ENCODE data around the gene SCRN2. TPM values are rescaled to one million over a fixed set of nuclear protein-coding genes. Genes with fewer than 3 reads are reported as not detected.

Gene SCRN2
- total and polyA plus RNA-seq, 2 of the 8 experiments (the other 6 are each of a cell fraction or from before 2014, with no cell fraction given): 24.4 to 42.3 TPM

- TF ChIP-seq TAF7 (optimal IDR thresholded peaks at IDR 0.05; ENCODE audit: borderline replicate concordance, low read depth, low read length) (no peak), POLR2A (IDR thresholded peaks at IDR 0.05; ENCODE audit: control extremely low read depth in 1 of 2, low read depth in 2 of 2, low read length in 2 of 2) (no peak), ZNF274 (IDR thresholded peaks at IDR 0.05; ENCODE audit: borderline replicate concordance, extremely low read depth, low read length) (no peak), CBX5 (IDR thresholded peaks at IDR 0.05; ENCODE audit: low read depth, low read length) (no peak), MAFK (IDR thresholded peaks at IDR 0.05; ENCODE audit: low read depth, low read length) (no peak), SP4 (IDR thresholded peaks at IDR 0.05; ENCODE audit: low read length) (no peak)
- TF ChIP-seq, protein P1, sequence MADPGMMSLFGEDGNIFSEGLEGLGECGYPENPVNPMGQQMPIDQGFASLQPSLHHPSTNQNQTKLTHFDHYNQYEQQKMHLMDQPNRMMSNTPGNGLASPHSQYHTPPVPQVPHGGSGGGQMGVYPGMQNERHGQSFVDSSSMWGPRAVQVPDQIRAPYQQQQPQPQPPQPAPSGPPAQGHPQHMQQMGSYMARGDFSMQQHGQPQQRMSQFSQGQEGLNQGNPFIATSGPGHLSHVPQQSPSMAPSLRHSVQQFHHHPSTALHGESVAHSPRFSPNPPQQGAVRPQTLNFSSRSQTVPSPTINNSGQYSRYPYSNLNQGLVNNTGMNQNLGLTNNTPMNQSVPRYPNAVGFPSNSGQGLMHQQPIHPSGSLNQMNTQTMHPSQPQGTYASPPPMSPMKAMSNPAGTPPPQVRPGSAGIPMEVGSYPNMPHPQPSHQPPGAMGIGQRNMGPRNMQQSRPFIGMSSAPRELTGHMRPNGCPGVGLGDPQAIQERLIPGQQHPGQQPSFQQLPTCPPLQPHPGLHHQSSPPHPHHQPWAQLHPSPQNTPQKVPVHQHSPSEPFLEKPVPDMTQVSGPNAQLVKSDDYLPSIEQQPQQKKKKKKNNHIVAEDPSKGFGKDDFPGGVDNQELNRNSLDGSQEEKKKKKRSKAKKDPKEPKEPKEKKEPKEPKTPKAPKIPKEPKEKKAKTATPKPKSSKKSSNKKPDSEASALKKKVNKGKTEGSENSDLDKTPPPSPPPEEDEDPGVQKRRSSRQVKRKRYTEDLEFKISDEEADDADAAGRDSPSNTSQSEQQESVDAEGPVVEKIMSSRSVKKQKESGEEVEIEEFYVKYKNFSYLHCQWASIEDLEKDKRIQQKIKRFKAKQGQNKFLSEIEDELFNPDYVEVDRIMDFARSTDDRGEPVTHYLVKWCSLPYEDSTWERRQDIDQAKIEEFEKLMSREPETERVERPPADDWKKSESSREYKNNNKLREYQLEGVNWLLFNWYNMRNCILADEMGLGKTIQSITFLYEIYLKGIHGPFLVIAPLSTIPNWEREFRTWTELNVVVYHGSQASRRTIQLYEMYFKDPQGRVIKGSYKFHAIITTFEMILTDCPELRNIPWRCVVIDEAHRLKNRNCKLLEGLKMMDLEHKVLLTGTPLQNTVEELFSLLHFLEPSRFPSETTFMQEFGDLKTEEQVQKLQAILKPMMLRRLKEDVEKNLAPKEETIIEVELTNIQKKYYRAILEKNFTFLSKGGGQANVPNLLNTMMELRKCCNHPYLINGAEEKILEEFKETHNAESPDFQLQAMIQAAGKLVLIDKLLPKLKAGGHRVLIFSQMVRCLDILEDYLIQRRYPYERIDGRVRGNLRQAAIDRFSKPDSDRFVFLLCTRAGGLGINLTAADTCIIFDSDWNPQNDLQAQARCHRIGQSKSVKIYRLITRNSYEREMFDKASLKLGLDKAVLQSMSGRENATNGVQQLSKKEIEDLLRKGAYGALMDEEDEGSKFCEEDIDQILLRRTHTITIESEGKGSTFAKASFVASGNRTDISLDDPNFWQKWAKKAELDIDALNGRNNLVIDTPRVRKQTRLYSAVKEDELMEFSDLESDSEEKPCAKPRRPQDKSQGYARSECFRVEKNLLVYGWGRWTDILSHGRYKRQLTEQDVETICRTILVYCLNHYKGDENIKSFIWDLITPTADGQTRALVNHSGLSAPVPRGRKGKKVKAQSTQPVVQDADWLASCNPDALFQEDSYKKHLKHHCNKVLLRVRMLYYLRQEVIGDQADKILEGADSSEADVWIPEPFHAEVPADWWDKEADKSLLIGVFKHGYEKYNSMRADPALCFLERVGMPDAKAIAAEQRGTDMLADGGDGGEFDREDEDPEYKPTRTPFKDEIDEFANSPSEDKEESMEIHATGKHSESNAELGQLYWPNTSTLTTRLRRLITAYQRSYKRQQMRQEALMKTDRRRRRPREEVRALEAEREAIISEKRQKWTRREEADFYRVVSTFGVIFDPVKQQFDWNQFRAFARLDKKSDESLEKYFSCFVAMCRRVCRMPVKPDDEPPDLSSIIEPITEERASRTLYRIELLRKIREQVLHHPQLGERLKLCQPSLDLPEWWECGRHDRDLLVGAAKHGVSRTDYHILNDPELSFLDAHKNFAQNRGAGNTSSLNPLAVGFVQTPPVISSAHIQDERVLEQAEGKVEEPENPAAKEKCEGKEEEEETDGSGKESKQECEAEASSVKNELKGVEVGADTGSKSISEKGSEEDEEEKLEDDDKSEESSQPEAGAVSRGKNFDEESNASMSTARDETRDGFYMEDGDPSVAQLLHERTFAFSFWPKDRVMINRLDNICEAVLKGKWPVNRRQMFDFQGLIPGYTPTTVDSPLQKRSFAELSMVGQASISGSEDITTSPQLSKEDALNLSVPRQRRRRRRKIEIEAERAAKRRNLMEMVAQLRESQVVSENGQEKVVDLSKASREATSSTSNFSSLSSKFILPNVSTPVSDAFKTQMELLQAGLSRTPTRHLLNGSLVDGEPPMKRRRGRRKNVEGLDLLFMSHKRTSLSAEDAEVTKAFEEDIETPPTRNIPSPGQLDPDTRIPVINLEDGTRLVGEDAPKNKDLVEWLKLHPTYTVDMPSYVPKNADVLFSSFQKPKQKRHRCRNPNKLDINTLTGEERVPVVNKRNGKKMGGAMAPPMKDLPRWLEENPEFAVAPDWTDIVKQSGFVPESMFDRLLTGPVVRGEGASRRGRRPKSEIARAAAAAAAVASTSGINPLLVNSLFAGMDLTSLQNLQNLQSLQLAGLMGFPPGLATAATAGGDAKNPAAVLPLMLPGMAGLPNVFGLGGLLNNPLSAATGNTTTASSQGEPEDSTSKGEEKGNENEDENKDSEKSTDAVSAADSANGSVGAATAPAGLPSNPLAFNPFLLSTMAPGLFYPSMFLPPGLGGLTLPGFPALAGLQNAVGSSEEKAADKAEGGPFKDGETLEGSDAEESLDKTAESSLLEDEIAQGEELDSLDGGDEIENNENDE (IDR thresholded peaks at IDR 0.05; ENCODE audit: insufficient replicate concordance, low read length): no peak
Measured at GRCh38 chr17:47834756-47835155, 6.3 kb downstream of the SCRN2 start (continued).

Data from H1 (cell line).